ENCODE measurements around the gene MYEOV. TPM values are rescaled to one million over a fixed set of nuclear protein-coding genes. Genes with fewer than 3 reads are reported as not detected.

Gene MYEOV
- total and polyA plus RNA-seq, 9 donors = 0.12 to 0.79 (median 0.53) TPM; not detected in 3

- TF ChIP-seq CTCF (IDR thresholded peaks at IDR 0.05) = no peak
- TF ChIP-seq EP300 (IDR thresholded peaks at IDR 0.05) = no peak
- no peak for TF ChIP-seq POLR2A (IDR thresholded peaks at IDR 0.05)
- Histone ChIP-seq H3K27me3 (no peaks in the 10 kb centered on the region), H3K9me3 (no peaks in the 10 kb centered on the region), H3K4me1 (ENCODE audit: insufficient read depth) (no peaks in the 10 kb centered on the region), H3K4me3 (no peak overlapping the region), H3K27ac (no peak overlapping the region), H3K36me3 (no peaks in the 10 kb centered on the region)
- intact Hi-C loops (cut with DNase I) = no loop called here
- no peak for DNase-seq
- WGBS, 3 donors = 16 to 31% (median 24%) methylated on average over 12 of the region's 12 CpGs
These were observed 26.6 kb upstream of the MYEOV start for GRCh38 chr11:69267395-69267805.

DNA sequence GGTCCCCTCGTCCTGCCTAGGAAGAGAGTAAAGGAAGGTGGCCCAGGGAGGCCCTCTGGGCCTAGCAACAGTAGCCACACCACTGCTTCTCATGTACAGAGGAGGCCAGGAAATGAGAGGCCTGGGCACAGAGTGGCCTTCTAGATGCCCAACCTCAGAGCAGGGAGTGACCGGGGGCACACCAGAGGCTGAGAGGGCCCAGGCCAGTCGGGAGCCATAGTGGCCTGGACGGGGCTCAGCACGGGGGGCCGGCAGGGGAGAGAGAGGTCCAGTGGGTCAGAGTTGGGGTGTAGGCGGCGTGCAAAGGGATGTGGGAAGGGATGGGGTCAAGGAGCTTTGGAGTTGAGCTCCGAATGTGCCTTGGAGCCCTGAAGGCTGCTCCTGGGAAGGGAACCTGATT, 25.0 kb upstream of the MYEOV start:
- H3K27ac ChIP-seq = no peak overlapping the region
- no peaks in the 10 kb centered on the region for H3K27me3 ChIP-seq
- WGBS, 3 donors = 76 to 88% (median 84%) methylated on average over 9 of the region's 9 CpGs
- TF ChIP-seq POLR2A (IDR thresholded peaks at IDR 0.05) (no peak), CTCF (IDR thresholded peaks at IDR 0.05) (no peak), EP300 (IDR thresholded peaks at IDR 0.05) (no peak)
- no peaks in the 10 kb centered on the region for H3K4me1 ChIP-seq (ENCODE audit: insufficient read depth)
- H3K4me3 ChIP-seq = no peak overlapping the region
- no peak for DNase-seq
- H3K9me3 ChIP-seq = no peaks in the 10 kb centered on the region
- intact Hi-C loops (cut with DNase I) = no loop called here
- H3K36me3 ChIP-seq = no peaks in the 10 kb centered on the region

- no peaks in the 10 kb centered on the region for H3K9me3 ChIP-seq
- no peak for DNase-seq
- 58 to 70% (median 68%) methylated on average over 4 of the region's 4 CpGs for WGBS, 3 donors
- H3K4me1 ChIP-seq (ENCODE audit: insufficient read depth) = no peaks in the 10 kb centered on the region
- H3K27ac ChIP-seq = no peak overlapping the region
- H3K4me3 ChIP-seq = no peak overlapping the region
- no peaks in the 10 kb centered on the region for H3K27me3 ChIP-seq
- TF ChIP-seq CTCF (IDR thresholded peaks at IDR 0.05) (no peak), POLR2A (IDR thresholded peaks at IDR 0.05) (no peak), EP300 (IDR thresholded peaks at IDR 0.05) (no peak)
- no peaks in the 10 kb centered on the region for H3K36me3 ChIP-seq
- intact Hi-C loops (cut with DNase I) = no loop called here
These were observed 24.6 kb upstream of the MYEOV start for GRCh38 chr11:69269388-69269787.

DNA sequence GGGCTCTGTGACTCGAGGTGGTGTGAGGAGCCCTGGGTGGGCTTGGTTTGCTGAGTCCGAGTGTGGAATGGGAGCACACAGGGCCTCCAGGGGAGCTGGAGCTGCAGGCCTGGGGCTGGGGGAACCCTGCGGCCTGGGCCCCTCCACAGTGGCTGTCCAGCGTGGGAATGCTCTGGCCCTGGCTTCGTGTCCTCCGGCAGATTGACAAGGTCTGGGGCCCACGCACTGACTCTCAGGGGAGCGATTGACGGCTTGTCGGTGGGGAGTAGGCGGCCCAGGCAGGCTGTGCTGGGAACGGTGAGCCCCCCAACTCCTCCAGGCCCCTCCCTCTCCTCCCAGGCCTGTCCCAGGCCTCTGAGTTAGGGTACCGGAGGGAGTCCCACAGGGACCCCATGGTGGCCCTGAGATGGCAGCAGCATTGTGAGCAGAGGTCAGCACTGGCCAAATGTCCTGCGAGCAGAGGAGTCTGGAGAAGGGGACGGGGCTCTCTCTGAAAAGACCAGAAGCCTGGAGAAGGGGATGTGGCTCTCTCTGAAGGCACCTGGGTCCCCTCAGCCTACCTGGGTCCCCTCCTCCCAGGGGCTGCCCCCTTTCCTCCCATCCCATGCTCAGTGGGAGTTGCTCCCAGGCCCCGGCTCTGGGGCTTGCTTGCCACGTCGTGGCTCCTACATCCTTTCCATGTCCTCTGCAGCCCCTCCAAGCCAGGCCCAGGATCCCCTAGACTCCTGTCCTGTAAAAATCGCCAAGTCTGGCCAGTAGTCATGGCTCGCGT, 23.8 kb upstream of the MYEOV start:
- TF ChIP-seq POLR2A (IDR thresholded peaks at IDR 0.05) (no peak), EP300 (IDR thresholded peaks at IDR 0.05) (no peak), CTCF (IDR thresholded peaks at IDR 0.05) (no peak)
- Histone ChIP-seq H3K9me3 (no peaks in the 10 kb centered on the region), H3K4me1 (ENCODE audit: insufficient read depth) (no peaks in the 10 kb centered on the region), H3K4me3 (no peak overlapping the region), H3K27me3 (no peaks in the 10 kb centered on the region), H3K36me3 (no peaks in the 10 kb centered on the region), H3K27ac (no peak overlapping the region)
- no peak for DNase-seq
- intact Hi-C loops (cut with DNase I) = no loop called here
- WGBS, 3 donors = 78 to 82% (median 79%) methylated on average over 18 to 21 of the region's 21 CpGs
